ENCODE results near the gene KLF15. TPM values are rescaled to one million over a fixed set of nuclear protein-coding genes. Genes with fewer than 3 reads are reported as not detected.

KLF15 gene
- total RNA-seq, 1 experiment from 2014 or later, result 3.3 TPM

- intact Hi-C loops (cut with micrococcal nuclease), result no loop called here
- ATAC-seq (no peak), DNase-seq (ENCODE audit: low read depth, low spot score) (no peak)
- no TSS peak for BruUV-seq (replicated peaks)
- no peaks in the 10 kb centered on the region for H3K9me2 ChIP-seq (ENCODE audit: insufficient read depth)
- H3K9me3 ChIP-seq (ENCODE audit: control insufficient read depth in 1 of 2, insufficient read depth in 1 of 2, low read depth in 1 of 2, low read length in 2 of 2), result peaks cover 0 to 4% of the 10 kb centered on the region in 2 experiments; a peak in 2 of 4 replicates
- H3K4me3 ChIP-seq (replicated peaks in 1 of 2; ENCODE audit: low read depth in 1 of 2, low read length in 2 of 2), result no peak overlapping the region
- no peak for TF ChIP-seq EGR1 (IDR thresholded peaks at IDR 0.05; ENCODE audit: low read depth)
- TF ChIP-seq ZBTB33 (IDR thresholded peaks at IDR 0.05; ENCODE audit: extremely low read depth, insufficient replicate concordance, low read length), result no peak
- TF ChIP-seq YY1 (IDR thresholded peaks at IDR 0.05; ENCODE audit: extremely low read depth, insufficient replicate concordance, low read depth, low read length), result no peak
- no peak for TF ChIP-seq ZFX (IDR thresholded peaks at IDR 0.05)
- no peak for TF ChIP-seq ATF3 (IDR thresholded peaks at IDR 0.05)
- TF ChIP-seq POLR2A (IDR thresholded peaks at IDR 0.05; ENCODE audit: borderline replicate concordance, extremely low read depth, insufficient read depth, insufficient read length), result no peak
- no peak for TF ChIP-seq EZH2 (IDR thresholded peaks at IDR 0.05)
- no peak for TF ChIP-seq EZH2phosphoT487 (IDR thresholded peaks at IDR 0.05; ENCODE audit: borderline replicate concordance)
- TF ChIP-seq SP1 (IDR thresholded peaks at IDR 0.05; ENCODE audit: low read depth), result no peak
- TF ChIP-seq ZNF274 (IDR thresholded peaks at IDR 0.05; ENCODE audit: low read depth, low read length), result no peak
- no peak for TF ChIP-seq RAD21 (IDR thresholded peaks at IDR 0.05; ENCODE audit: low read depth)
- no peak for TF ChIP-seq REST (IDR thresholded peaks at IDR 0.05; ENCODE audit: low read depth)
- no peak for TF ChIP-seq CTCF (IDR thresholded peaks at IDR 0.05 in 2 of 3, conservative IDR thresholded peaks at IDR 0.05 in 1 of 3; ENCODE audit: borderline replicate concordance in 1 of 3, insufficient read depth in 1 of 3, low read depth in 2 of 3, low read length in 2 of 3)
- no peak for TF ChIP-seq ELF1 (IDR thresholded peaks at IDR 0.05; ENCODE audit: borderline replicate concordance, low read depth)
- TF ChIP-seq TCF7L2 (IDR thresholded peaks at IDR 0.05; ENCODE audit: borderline replicate concordance, extremely low read depth, insufficient read depth, insufficient read length), result no peak
- no peak for TF ChIP-seq JUND (IDR thresholded peaks at IDR 0.05)
- H2AFZ ChIP-seq (ENCODE audit: low read depth, low read length, poor library complexity, severe bottlenecking), result no peak overlapping the region
- H3K36me3 ChIP-seq (ENCODE audit: control insufficient read depth in 1 of 2, insufficient read depth in 2 of 2, low read length in 2 of 2), result no peaks in the 10 kb centered on the region
- H3K27ac ChIP-seq (ENCODE audit: low read depth, low read length), result no peak overlapping the region
- ChIA-PET RAD21 (ENCODE audit: low non-redundant PET in 1 of 2, low total read pairs in 2 of 2, uncharacterized antibody in 2 of 2, unreplicated experiment in 2 of 2) (no interaction called here), CTCF (no interaction called here), POLR2A (no interaction called here)
- no peaks in the 10 kb centered on the region for H3K27me3 ChIP-seq (ENCODE audit: insufficient read depth, low read length)
- H4K20me1 ChIP-seq (ENCODE audit: insufficient read depth), result no peaks in the 10 kb centered on the region
- H3K79me2 ChIP-seq (ENCODE audit: insufficient read depth, low read length), result no peaks in the 10 kb centered on the region
- no peaks in the 10 kb centered on the region for H3K4me1 ChIP-seq (ENCODE audit: control insufficient read depth in 1 of 2, insufficient read depth in 2 of 2, low read length in 2 of 2)
- H3K4me2 ChIP-seq (ENCODE audit: low read length), result no peak overlapping the region
- no peak overlapping the region for H3K9ac ChIP-seq (ENCODE audit: low read length)
These were observed 57.0 kb downstream of the KLF15 start for GRCh38 chr3:126300001-126300760.

All from HCT116 (cell line).